Measurements from ENCODE around the gene INPP5A.

INPP5A gene

GRCh38 chr10:132714986-132715775 is 177.6 kb downstream of the INPP5A start:
- no peak for TF ChIP-seq CTCF (conservative IDR thresholded peaks at IDR 0.05)
- no peak for TF ChIP-seq ZFX (IDR thresholded peaks at IDR 0.05)
- H3K27ac ChIP-seq: no peak overlapping the region

GRCh38 chr10:132715776-132716680 is 178.4 kb downstream of the INPP5A start:
- no peak overlapping the region for H3K27ac ChIP-seq
- TF ChIP-seq ZFX (IDR thresholded peaks at IDR 0.05) (no peak), CTCF (conservative IDR thresholded peaks at IDR 0.05) (no peak)

- no peak overlapping the region for H3K27ac ChIP-seq
Observed at GRCh38 chr10:132716691-132717490, 179.3 kb downstream of the INPP5A start.

GRCh38 chr10:132721725-132722124 is 184.1 kb downstream of the INPP5A start:
- no peak overlapping the region for H3K27ac ChIP-seq
- TF ChIP-seq ZFX (IDR thresholded peaks at IDR 0.05) (no peak), CTCF (conservative IDR thresholded peaks at IDR 0.05) (no peak)

More at GRCh38 chr10:132716691-132717490, 179.3 kb downstream of the INPP5A start:
- TF ChIP-seq ZFX (IDR thresholded peaks at IDR 0.05) (no peak), CTCF (conservative IDR thresholded peaks at IDR 0.05) (no peak)

- TF ChIP-seq CTCF (conservative IDR thresholded peaks at IDR 0.05): no peak
- no peak for TF ChIP-seq ZFX (IDR thresholded peaks at IDR 0.05)
- H3K27ac ChIP-seq: no peak overlapping the region
Observed at GRCh38 chr10:132722394-132723329, 185.1 kb downstream of the INPP5A start.

- no peak overlapping the region for H3K27ac ChIP-seq
- TF ChIP-seq ZFX (IDR thresholded peaks at IDR 0.05) (no peak), CTCF (conservative IDR thresholded peaks at IDR 0.05) (no peak)
Observed at GRCh38 chr10:132723330-132723970, 185.9 kb downstream of the INPP5A start.
